ENCODE data around the gene SDR42E1.
A peak's percentile ranks its signal among the peaks of the same experiment; 100 is the strongest.

DNA sequence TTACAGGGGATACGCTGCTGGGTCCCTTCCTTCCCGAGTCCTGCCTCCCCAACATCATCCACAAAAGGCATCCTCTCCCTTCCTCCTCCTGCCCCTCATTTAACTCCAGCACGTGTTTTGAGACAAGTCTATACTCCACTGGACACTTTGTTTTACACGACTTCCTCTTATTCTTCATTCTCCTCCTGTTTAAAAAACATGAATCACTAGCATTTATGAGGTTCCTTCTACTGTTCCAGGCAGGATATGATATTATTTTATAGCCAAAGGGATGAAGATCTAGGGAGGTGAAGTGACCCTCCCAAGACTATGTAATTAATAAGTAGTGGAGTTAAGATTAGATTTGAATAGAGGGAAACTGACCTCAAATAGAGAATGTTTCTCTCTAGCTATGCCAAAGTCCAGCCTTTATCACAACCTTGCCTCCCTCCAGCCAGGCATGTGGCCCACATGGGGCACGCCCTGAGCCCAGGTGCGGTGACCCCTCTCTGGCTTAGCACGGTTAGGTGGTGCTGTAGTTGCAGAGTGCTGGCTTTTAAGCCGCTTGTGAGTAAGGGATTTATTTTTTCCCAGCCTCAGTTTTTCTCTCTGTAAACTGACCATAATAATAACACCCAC, 22.5 kb upstream of the SDR42E1 start:
- TF ChIP-seq POLR2A (IDR thresholded peaks at IDR 0.05): peak; percentile 21
- TF ChIP-seq, protein P1, sequence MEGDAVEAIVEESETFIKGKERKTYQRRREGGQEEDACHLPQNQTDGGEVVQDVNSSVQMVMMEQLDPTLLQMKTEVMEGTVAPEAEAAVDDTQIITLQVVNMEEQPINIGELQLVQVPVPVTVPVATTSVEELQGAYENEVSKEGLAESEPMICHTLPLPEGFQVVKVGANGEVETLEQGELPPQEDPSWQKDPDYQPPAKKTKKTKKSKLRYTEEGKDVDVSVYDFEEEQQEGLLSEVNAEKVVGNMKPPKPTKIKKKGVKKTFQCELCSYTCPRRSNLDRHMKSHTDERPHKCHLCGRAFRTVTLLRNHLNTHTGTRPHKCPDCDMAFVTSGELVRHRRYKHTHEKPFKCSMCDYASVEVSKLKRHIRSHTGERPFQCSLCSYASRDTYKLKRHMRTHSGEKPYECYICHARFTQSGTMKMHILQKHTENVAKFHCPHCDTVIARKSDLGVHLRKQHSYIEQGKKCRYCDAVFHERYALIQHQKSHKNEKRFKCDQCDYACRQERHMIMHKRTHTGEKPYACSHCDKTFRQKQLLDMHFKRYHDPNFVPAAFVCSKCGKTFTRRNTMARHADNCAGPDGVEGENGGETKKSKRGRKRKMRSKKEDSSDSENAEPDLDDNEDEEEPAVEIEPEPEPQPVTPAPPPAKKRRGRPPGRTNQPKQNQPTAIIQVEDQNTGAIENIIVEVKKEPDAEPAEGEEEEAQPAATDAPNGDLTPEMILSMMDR (IDR thresholded peaks at IDR 0.05): peak in 1 of 4 donors; percentile 31
